ENCODE data around the gene PRKCH.

- TF ChIP-seq POLR2AphosphoS5 (IDR thresholded peaks at IDR 0.05; ENCODE audit: low read depth): no peak
- no peak for TF ChIP-seq CTCF (IDR thresholded peaks at IDR 0.05; ENCODE audit: insufficient read depth, low read length)
- no peak for TF ChIP-seq REST (IDR thresholded peaks at IDR 0.05; ENCODE audit: insufficient replicate concordance, low read depth)
- TF ChIP-seq GABPA (IDR thresholded peaks at IDR 0.05; ENCODE audit: low read depth): no peak
- no peak for TF ChIP-seq SPI1 (IDR thresholded peaks at IDR 0.05; ENCODE audit: borderline replicate concordance, low read depth)
These were observed 1.5 kb downstream of the PRKCH start for GRCh38 chr14:61322799-61323290.
